ENCODE results near the gene CCDC57. TPM values are rescaled to one million over a fixed set of nuclear protein-coding genes. Genes with fewer than 3 reads are reported as not detected.

The CCDC57 gene
- total RNA-seq, 4 donors from 2014 or later: 8.8 to 31.5 (median 17.1) TPM

- TF ChIP-seq CTCF (IDR thresholded peaks at IDR 0.05; ENCODE audit: low read depth): no peak
These were observed 40.0 kb upstream of the CCDC57 start for GRCh38 chr17:82252511-82253178.

GRCh38 chr17:82250868-82251500, 38.3 kb upstream of the CCDC57 start:
- TF ChIP-seq CTCF (IDR thresholded peaks at IDR 0.05; ENCODE audit: low read depth): no peak

GRCh38 chr17:82249896-82250581, 37.4 kb upstream of the CCDC57 start:
- no peak for TF ChIP-seq CTCF (IDR thresholded peaks at IDR 0.05; ENCODE audit: low read depth)

- no peak for TF ChIP-seq CTCF (IDR thresholded peaks at IDR 0.05; ENCODE audit: low read depth)
These were observed 36.4 kb upstream of the CCDC57 start for GRCh38 chr17:82248815-82249674.

- no peak for TF ChIP-seq CTCF (IDR thresholded peaks at IDR 0.05; ENCODE audit: low read depth)
These were observed 35.4 kb upstream of the CCDC57 start for GRCh38 chr17:82247856-82248671.

- no peak for TF ChIP-seq CTCF (IDR thresholded peaks at IDR 0.05; ENCODE audit: low read depth)
These were observed 34.7 kb upstream of the CCDC57 start for GRCh38 chr17:82247182-82247823.
